HepG2 (cell line): Measurements from ENCODE around the gene PHRF1. TPM values are rescaled to one million over a fixed set of nuclear protein-coding genes. Genes with fewer than 3 reads are reported as not detected.
A peak's percentile ranks its signal among the peaks of the same experiment; 100 is the strongest.

ENCODE experiments used
- EP300 ChIP-seq, 3 experiments: sonication (generic) in 1 of 3; formaldehyde crosslinking in 1 of 3; IDR thresholded peaks; 2 replicates each; pipeline versions ENCODE4 v1.5.1 to v1.6.1; 2011 to 2020; ENCODE audit warnings: low read depth in 2 of 3, low read length in 2 of 3, borderline replicate concordance in 1 of 3, improper control_type of control experiment in 1 of 3, mild to moderate bottlenecking in 1 of 3, missing genetic modification reagents in 1 of 3, moderate library complexity in 1 of 3
- FOSL2 ChIP-seq: sonication (generic); formaldehyde crosslinking; IDR thresholded peaks from 2 replicates; pipeline ENCODE4 v1.4.0; 2020; ENCODE audit warnings: missing genetic modification reagents
- HMGXB3 ChIP-seq: sonication (generic); formaldehyde crosslinking; IDR thresholded peaks from 2 replicates; pipeline ENCODE4 v1.4.0; 2020; ENCODE audit warnings: missing genetic modification reagents, borderline replicate concordance
- HOXA5 ChIP-seq: sonication (generic); formaldehyde crosslinking; IDR thresholded peaks from 2 replicates; pipeline ENCODE4 v1.4.0; 2020; ENCODE audit warnings: missing genetic modification reagents
- NFYB ChIP-seq: sonication (generic); formaldehyde crosslinking; IDR thresholded peaks from 2 replicates; pipeline ENCODE4 v1.4.0; 2020; ENCODE audit warnings: missing genetic modification reagents
- NPAS2 ChIP-seq: sonication (generic); formaldehyde crosslinking; IDR thresholded peaks from 2 replicates; pipeline ENCODE4 v1.8.0; 2022; ENCODE audit warnings: mild to moderate bottlenecking, missing genetic modification reagents, borderline replicate concordance
- ONECUT2 ChIP-seq: sonication (generic); formaldehyde crosslinking; IDR thresholded peaks from 2 replicates; pipeline ENCODE4 v1.4.0; 2020; ENCODE audit warnings: missing genetic modification reagents
- POLR2AphosphoS5 ChIP-seq: IDR thresholded peaks from 2 replicates; pipeline ENCODE4 v1.6.1; 2012; ENCODE audit warnings: low read depth, low read length
- SALL2 ChIP-seq: sonication (generic); formaldehyde crosslinking; IDR thresholded peaks from 2 replicates; pipeline ENCODE4 v1.8.1; 2023; ENCODE audit warnings: mild to moderate bottlenecking, missing genetic modification reagents, inconsistent platforms
- SIX4 ChIP-seq: sonication (generic); formaldehyde crosslinking; IDR thresholded peaks from 2 replicates; pipeline ENCODE4 v1.4.0; 2020; ENCODE audit warnings: missing genetic modification reagents
- SP140L ChIP-seq: sonication (generic); formaldehyde crosslinking; IDR thresholded peaks from 2 replicates; pipeline ENCODE4 v1.4.0; 2020; ENCODE audit warnings: missing genetic modification reagents, borderline replicate concordance
- TBX3 ChIP-seq: fragments of 450-650 bp; IDR thresholded peaks from 2 replicates; pipeline ENCODE4 v1.6.1; 2017; ENCODE audit warnings: antibody characterized with exemption, mild to moderate bottlenecking, inconsistent platforms, borderline replicate concordance
- ZFP62 ChIP-seq: sonication (generic); formaldehyde crosslinking; IDR thresholded peaks from 2 replicates; pipeline ENCODE4 v1.4.0; 2020; ENCODE audit warnings: missing genetic modification reagents
- ZNF292 ChIP-seq: sonication (generic); formaldehyde crosslinking; IDR thresholded peaks from 2 replicates; pipeline ENCODE4 v1.8.1; 2022; ENCODE audit warnings: mild to moderate bottlenecking, low read depth, missing genetic modification reagents, borderline replicate concordance
- ZNF317 ChIP-seq: sonication (generic); formaldehyde crosslinking; IDR thresholded peaks from 2 replicates; pipeline ENCODE4 v1.5.0; 2020; ENCODE audit warnings: mild to moderate bottlenecking, missing genetic modification reagents
- ZNF326 ChIP-seq: sonication (generic); formaldehyde crosslinking; IDR thresholded peaks from 2 replicates; pipeline ENCODE4 v1.4.0; 2020; ENCODE audit warnings: missing genetic modification reagents, borderline replicate concordance
- ZNF343 ChIP-seq: sonication (generic); formaldehyde crosslinking; IDR thresholded peaks from 2 replicates; pipeline ENCODE4 v1.4.0; 2020; ENCODE audit warnings: mild to moderate bottlenecking, missing genetic modification reagents
- ZNF460 ChIP-seq: sonication (generic); formaldehyde crosslinking; IDR thresholded peaks from 2 replicates; pipeline ENCODE4 v1.5.1; 2020; ENCODE audit warnings: missing genetic modification reagents, mild to moderate bottlenecking, borderline replicate concordance
- ZNF496 ChIP-seq: sonication (generic); formaldehyde crosslinking; IDR thresholded peaks from 2 replicates; pipeline ENCODE4 v1.8.1; 2023; ENCODE audit warnings: mild to moderate bottlenecking, moderate library complexity, missing genetic modification reagents; ENCODE audit not compliant: insufficient replicate concordance
- ZNF556 ChIP-seq: sonication (generic); formaldehyde crosslinking; IDR thresholded peaks from 2 replicates; pipeline ENCODE4 v1.4.0; 2020; ENCODE audit warnings: mild to moderate bottlenecking, missing genetic modification reagents, borderline replicate concordance
- ZNF564 ChIP-seq: sonication (generic); formaldehyde crosslinking; IDR thresholded peaks from 2 replicates; pipeline ENCODE4 v1.8.1; 2023; ENCODE audit warnings: mild to moderate bottlenecking, missing genetic modification reagents
- ZNF652 ChIP-seq: IDR thresholded peaks from 2 replicates; pipeline ENCODE4 v1.6.1; 2016; ENCODE audit warnings: low read depth, borderline replicate concordance
- ZSCAN31 ChIP-seq: sonication (generic); formaldehyde crosslinking; IDR thresholded peaks from 2 replicates; pipeline ENCODE4 v1.5.0; 2020; ENCODE audit warnings: low read depth, mild to moderate bottlenecking, missing genetic modification reagents
- polyA plus RNA-seq, 8 experiments: library from polyadenylated mRNA; depleted of rRNA in 3 of 8; stranded (reverse) in 7 of 8; unstranded in 1 of 8; fragments of >200 nt; fragmentation: Illumina TruSeq in 4 of 8; extraction: Trizol in 4 of 8; gene quantifications; 2 replicates each; pipeline versions ENCODE4 v1.2.1 to v1.2.3, GENCODE V29; 2011 to 2016; ENCODE audit warnings: low read depth in 4 of 8, missing spikeins in 1 of 8, mixed read lengths in 1 of 8; ENCODE audit not compliant: insufficient read depth in 1 of 8
- total RNA-seq, 5 experiments: library from RNA; depleted of rRNA; stranded (reverse); fragments of >200 nt; fragmentation: Illumina TruSeq; extraction: Trizol; gene quantifications; 2 replicates each; pipeline ENCODE4 v1.2.3, GENCODE V29; 2016; ENCODE audit warnings: low read depth in 1 of 5
- TF ChIP-seq, protein P1 (sequence below): sonication (generic); formaldehyde crosslinking; IDR thresholded peaks from 2 replicates; pipeline ENCODE4 v1.4.0; 2020; ENCODE audit warnings: mild to moderate bottlenecking, missing genetic modification reagents
- TF ChIP-seq, protein P2 (sequence below): sonication (generic); formaldehyde crosslinking; IDR thresholded peaks from 2 replicates; pipeline ENCODE4 v1.9.0; 2021; ENCODE audit warnings: missing genetic modification reagents, mild to moderate bottlenecking, borderline replicate concordance

The PHRF1 gene
- total and polyA plus RNA-seq, 2 of the 13 experiments (the other 11 are each of a cell fraction or from before 2014, with no cell fraction given), result 8.2 to 16.7 TPM

- TF ChIP-seq EP300 (IDR thresholded peaks at IDR 0.05; ENCODE audit: low read depth in 2 of 2, low read length in 2 of 2), result no peak
- 0 out of 2 replicates have a peak, but pooled peaks have one; percentile 20 for TF ChIP-seq EP300 (CRISPR knock-in tag; IDR thresholded peaks at IDR 0.05; ENCODE audit: borderline replicate concordance)
- TF ChIP-seq ZNF556 (CRISPR knock-in tag), result no peak
- TF ChIP-seq ZSCAN31 (CRISPR knock-in tag), result no peak
- no peak for TF ChIP-seq ZNF326 (CRISPR knock-in tag)
- TF ChIP-seq POLR2AphosphoS5, result no peak
- TF ChIP-seq ZNF496 (CRISPR knock-in tag), result no peak
- TF ChIP-seq FOSL2, result no peak
- no peak for TF ChIP-seq ZNF564
- no peak for TF ChIP-seq HMGXB3 (CRISPR knock-in tag)
- TF ChIP-seq, protein P1, sequence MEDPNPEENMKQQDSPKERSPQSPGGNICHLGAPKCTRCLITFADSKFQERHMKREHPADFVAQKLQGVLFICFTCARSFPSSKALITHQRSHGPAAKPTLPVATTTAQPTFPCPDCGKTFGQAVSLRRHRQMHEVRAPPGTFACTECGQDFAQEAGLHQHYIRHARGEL (CRISPR knock-in tag), result no peak
- TF ChIP-seq NFYB, result no peak
- no peak for TF ChIP-seq ZNF460 (CRISPR knock-in tag)
- TF ChIP-seq ZFP62 (CRISPR knock-in tag), result no peak
- no peak for TF ChIP-seq ZNF343 (CRISPR knock-in tag)
- TF ChIP-seq SIX4 (CRISPR knock-in tag), result no peak
- no peak for TF ChIP-seq ONECUT2 (CRISPR knock-in tag)
- no peak for TF ChIP-seq SP140L (CRISPR knock-in tag)
- TF ChIP-seq NPAS2 (CRISPR knock-in tag), result no peak
- no peak for TF ChIP-seq ZNF317 (CRISPR knock-in tag)
- no peak for TF ChIP-seq TBX3
- TF ChIP-seq SALL2 (CRISPR knock-in tag), result no peak
- no peak for TF ChIP-seq ZNF292
- no peak for TF ChIP-seq ZNF652 (CRISPR knock-in tag)
- TF ChIP-seq HOXA5 (CRISPR knock-in tag), result no peak
- TF ChIP-seq, protein P2, sequence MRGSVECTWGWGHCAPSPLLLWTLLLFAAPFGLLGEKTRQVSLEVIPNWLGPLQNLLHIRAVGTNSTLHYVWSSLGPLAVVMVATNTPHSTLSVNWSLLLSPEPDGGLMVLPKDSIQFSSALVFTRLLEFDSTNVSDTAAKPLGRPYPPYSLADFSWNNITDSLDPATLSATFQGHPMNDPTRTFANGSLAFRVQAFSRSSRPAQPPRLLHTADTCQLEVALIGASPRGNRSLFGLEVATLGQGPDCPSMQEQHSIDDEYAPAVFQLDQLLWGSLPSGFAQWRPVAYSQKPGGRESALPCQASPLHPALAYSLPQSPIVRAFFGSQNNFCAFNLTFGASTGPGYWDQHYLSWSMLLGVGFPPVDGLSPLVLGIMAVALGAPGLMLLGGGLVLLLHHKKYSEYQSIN (CRISPR knock-in tag), result no peak
Observed at GRCh38 chr11:538431-539051, 37.7 kb upstream of the PHRF1 start (continued).
